ENCODE measurements around the gene PNP.

- TF ChIP-seq CTCF (IDR thresholded peaks at IDR 0.05; ENCODE audit: low read length) = no peak
- TF ChIP-seq EZH2 (IDR thresholded peaks at IDR 0.05; ENCODE audit: borderline replicate concordance, low read length) = no peak
Observed at GRCh38 chr14:20472536-20473169, 3.4 kb downstream of the PNP start.

Measured in OCI-LY1 (cell line).